GM18499 (cell line): ENCODE data around the gene NDST1.
"Not testable (repeated sequence)": the region's sequence is repeated elsewhere in the genome, so short reads cannot be mapped to it uniquely, and the experiment has no call there.

Experiments used
- ATAC-seq: cut with Tn5 transposase; IDR thresholded peaks from one replicate; pipeline ENCODE4 v1.9.1; 2021; ENCODE audit warnings: moderate number of reproducible peaks; ENCODE audit not compliant: insufficient read depth, unreplicated experiment

Gene NDST1

GRCh38 chr5:150507474-150508276 is at the start of gene NDST1:
Gene NDST1 (plus strand): TSS chr5:150508131. CDS start chr5:150521255, 13,124 bp downstream.
- ATAC-seq = no peak

DNA sequence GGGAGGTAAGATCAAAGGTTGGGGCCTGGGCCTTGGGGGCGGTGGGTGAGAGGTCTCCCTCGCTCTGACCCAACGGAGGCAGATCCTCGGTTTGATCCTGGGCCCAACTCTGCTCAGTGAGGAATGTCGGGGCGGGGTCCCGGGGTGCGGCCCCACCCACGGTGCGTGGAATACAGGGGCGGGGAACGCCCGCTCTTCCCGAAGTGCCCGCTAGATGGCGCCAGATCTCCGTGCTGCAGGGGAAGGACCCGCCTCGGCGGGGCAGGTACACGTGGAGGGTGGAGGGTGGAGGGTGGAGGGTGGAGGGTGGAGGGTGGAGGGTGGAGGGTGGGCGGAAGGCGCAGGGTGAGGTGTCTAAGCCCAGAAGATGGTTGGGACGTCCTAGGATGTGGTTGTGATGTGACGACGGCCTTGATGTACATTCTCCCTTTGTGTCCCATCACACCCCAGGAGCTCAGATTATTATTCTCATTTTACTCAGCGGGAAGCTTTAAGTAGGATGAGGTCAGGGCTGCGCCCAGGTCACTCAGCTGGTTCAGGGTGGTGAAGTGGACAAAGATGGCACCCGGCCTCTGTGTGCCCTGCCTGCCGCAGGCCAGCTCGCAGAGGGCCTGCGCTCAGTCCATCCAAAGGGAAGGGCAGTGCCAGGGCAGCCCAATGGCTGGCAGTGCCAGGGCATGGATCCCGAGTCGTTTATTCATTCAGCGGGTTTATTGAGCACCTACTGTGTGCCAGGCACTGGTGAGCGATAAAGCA is 49.0 kb upstream of the NDST1 start:
- ATAC-seq = no peak

GRCh38 chr5:150460781-150461180 is 47.1 kb upstream of the NDST1 start:
- ATAC-seq = no peak

DNA sequence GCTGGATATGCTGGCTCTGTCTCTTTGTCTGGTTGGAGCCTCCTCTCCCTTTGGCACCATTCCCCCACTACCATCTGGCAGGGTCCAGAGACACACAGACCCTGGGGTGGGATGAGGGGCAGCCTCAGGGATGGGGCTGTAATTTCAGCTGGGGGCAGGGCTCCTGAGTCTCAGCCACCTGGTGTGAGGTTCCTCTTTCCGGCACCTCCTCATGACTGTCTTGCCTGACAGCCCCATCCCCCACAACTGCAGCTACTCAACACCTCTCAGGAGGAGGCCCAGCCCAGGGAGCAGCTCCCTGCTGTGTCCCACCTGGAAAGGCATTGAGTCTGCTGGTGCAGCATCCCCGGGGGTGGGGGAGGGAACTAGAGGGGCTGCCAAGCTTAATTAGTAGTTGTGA is 46.7 kb upstream of the NDST1 start:
- peak; percentile 72 for ATAC-seq

DNA sequence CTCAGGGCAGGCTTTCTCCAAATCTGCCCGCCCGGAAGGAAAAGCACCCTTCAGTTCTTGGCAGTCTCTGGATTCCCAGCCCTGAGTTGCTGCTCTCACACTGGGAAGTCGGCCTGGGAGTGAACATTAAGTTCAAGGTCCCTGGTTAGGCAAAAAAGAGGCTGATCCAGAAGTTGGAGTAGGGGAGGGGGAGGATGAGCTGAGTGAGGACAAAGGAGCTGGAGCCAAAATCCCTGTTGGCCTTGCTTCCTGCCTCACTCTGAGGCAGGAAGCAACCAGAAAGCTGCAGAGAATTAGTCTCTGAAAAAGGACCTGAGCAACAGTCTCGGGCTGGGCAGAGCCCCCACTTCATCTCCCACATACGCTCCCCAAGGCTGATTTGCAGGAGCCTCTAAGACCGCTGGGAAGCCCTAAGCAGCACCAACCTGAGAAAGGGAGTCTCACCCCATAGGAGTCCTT is 43.3 kb upstream of the NDST1 start:
- no peak for ATAC-seq

DNA sequence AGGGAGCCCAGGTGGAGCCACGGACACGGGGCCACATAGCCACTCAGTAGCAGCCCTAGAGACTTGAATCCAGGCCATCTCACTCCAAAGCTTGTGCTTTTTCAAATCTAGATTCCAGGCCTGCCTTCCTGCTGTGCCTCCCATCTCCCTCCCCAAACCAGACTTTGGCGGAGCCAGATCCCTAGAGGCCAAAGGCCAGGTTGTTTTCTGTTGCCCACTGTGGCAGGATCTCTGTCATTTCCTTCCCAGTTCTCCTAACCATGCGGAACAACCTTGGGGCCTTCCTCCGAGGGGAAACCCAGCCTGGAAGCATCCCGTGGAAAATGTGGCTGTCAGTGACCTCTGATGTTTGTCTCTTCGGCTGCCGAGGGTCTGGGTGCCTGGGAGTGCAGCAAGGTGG is 42.0 kb upstream of the NDST1 start:
- ATAC-seq = no peak

DNA sequence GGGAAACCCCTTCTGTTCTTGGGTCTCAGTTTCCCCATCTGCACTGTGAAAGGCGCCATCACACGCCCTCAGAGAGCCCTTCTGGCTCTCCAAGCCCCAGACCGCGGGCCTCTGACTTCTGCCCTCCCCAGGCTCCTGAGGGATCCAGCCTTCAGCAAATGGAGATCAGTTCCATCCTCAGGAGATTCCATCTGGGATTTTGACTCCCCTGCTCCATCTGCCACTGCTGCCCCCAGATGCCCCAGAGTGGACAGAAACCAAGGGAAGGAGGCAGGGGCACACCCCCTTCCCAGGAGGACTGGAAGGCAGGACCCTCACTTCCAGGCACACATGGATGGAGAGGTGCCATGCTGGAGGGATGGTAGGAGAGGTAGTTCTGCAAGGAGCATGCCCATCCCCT is 39.7 kb upstream of the NDST1 start:
- ATAC-seq = no peak

- no peak for ATAC-seq
These were observed 38.0 kb upstream of the NDST1 start for GRCh38 chr5:150469718-150470469.

DNA sequence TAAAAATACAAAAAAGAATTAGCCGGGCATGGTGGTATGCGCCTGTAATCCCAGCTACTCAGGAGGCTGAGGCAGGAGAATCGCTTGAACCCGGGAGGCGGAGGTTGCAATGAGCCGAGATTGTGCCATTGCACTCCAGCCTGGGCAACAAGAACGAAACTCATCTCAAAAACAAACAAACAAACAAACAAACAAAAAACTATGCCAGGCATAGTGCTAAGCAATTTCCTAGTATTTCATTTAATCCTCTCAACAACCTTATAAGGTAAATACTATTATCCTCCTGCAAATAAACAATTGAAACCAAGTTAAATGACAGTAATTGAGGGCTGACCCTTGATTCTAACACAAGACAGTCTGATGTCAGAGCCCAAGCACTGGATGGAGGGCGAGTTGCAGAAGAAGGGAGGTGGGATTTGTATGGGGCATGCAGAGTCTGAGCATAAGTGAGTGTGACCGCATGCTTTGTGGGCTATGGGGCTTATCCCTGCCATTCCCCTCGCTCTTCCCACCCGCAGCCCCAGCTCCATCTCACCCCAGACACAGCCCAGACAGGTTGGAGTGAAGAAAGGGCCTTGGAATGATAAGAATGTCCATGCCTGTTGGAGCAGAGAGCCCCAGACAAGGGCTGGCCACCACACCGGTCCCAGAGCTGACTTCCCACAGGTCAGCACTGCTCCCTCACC is 34.1 kb upstream of the NDST1 start:
- ATAC-seq = no peak

GRCh38 chr5:150476568-150476967 is 31.4 kb upstream of the NDST1 start:
- ATAC-seq = not testable (repeated sequence)

- ATAC-seq = no peak
These were observed 28.5 kb upstream of the NDST1 start for GRCh38 chr5:150479416-150479815.

- ATAC-seq = no peak
These were observed 26.3 kb upstream of the NDST1 start for GRCh38 chr5:150481708-150481965.

DNA sequence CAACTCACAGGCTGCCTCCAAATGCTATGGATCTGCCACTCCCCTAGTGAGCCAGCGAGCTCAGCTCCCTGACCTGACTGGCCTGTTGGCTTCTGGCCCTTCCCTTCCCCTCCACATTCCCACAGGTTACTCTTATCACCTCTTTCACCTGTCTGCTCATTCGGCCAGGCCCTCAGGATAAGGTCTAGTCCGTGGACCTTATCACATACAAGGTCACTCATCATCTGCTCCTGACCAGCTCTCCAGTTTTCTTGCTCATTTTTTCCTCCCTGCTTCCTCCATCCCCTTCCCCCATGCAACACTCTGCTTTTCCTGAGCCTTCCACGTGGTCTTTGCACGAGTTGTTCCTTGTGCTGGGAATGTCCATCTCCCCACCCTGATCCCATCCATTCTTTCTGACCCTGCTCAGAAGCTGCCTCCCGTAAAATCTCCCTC is 25.9 kb upstream of the NDST1 start:
- ATAC-seq = no peak

DNA sequence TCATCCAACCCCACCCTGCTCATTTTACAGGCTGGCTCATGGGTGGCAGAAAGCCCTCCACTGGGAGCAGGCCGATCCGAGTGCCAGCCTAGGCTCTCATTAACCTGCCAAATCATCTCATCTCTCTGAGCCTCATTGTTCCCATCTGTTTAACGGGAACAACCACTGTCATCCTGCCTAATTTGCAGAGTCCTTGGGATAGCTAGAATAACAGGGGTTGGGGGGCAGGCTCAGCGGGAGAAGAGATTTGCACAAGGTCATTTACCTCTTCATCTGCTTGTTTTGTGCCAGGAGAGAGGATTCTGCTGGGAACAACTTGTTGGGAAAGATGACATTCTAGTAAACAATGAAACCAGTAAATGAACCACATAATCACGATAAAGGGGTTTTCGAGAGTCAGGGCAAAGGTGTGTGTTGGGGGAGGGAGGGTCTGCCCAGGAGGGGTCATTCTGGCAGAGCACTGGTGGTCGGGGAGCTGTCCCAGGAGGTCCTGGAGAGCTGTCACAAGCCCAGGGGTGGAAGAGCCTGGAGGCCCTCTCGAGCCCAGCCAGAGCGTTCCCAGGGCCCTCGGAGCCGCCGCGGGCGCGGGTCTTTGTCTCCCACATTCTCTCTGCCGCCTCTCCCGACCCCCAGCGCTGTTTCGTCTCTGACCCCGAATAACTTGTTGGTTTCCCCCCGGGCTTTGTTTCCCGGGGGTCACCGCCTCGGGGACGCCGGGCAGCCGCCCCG is 22.8 kb upstream of the NDST1 start:
- no peak for ATAC-seq

GRCh38 chr5:150485693-150486401 is 22.1 kb upstream of the NDST1 start:
- ATAC-seq = no peak

- ATAC-seq = no peak
These were observed 21.3 kb upstream of the NDST1 start for GRCh38 chr5:150486402-150487198.

- ATAC-seq = no peak
These were observed 20.5 kb upstream of the NDST1 start for GRCh38 chr5:150487199-150488061.
